Tongue (tissue), 2 donors: ENCODE data around the gene BHMT. TPM values are rescaled to one million over a fixed set of nuclear protein-coding genes. Genes with fewer than 3 reads are reported as not detected.
A peak's percentile ranks its signal among the peaks of the same experiment; 100 is the strongest.
"Not testable (repeated sequence)": the region's sequence is repeated elsewhere in the genome, so short reads cannot be mapped to it uniquely, and the experiment has no call there.

Source experiments
- DNase-seq: peaks from one replicate; pipeline ENCODE4 v3.0.0-alpha.2; 2015
- total RNA-seq: library from RNA; depleted of rRNA; stranded (reverse); fragments of >200 nt; gene quantifications from one replicate; pipeline ENCODE4 v1.2.3, GENCODE V29; 2014

The BHMT gene
- total RNA-seq, 1 donor from 2014 or later = 0.21 TPM

DNA sequence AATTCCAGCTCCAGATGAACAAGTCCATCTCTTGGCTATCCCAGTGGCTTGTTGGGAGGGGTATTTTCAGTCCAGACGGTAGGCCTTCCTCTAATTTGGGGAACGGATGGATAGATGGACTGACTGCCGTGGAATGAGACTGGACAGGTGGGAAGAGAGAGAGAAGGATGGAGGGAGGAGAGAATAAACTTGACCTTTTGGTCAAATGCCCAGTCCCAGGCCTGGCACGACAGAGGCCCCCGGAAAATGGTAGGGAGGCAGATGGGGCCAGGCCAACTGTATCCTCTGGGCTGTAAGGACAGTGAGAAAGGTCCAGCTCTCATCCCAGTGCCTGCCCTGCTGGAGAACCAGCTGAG is 1.1 kb downstream of the BHMT start:
- no peak for DNase-seq

DNA sequence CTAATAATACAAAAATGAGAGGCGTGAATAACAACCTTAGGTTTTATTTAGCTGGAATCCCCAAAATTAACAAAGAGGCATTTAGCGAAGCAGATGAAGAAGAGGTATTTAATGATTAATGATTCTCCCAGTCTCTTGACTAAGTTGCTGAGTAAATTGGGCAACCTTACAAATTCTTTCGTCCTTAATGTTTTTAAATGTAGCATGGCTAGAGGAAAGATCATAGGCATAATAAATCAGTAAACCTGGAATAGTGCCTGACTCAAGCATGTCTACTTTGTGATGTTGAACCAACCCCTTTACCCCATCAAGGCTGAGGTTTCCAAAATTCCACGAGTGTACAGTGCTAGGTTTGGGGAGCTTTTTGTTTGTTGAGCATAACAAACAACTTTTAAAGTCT is 7.9 kb downstream of the BHMT start:
- DNase-seq = no peak

DNA sequence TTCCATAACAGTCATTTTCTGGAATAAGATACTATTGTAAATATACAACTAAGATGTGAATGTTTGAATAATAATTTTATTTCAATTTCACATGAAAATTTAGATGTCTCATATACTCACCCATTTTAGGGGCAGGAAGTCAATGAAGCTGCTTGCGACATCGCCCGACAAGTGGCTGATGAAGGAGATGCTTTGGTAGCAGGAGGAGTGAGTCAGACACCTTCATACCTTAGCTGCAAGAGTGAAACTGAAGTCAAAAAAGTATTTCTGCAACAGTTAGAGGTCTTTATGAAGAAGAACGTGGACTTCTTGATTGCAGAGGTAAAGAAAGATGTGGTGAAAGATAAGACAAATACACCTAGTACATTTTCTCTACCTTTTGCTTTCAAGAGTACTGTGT is 8.6 kb downstream of the BHMT start:
- no peak for DNase-seq

DNA sequence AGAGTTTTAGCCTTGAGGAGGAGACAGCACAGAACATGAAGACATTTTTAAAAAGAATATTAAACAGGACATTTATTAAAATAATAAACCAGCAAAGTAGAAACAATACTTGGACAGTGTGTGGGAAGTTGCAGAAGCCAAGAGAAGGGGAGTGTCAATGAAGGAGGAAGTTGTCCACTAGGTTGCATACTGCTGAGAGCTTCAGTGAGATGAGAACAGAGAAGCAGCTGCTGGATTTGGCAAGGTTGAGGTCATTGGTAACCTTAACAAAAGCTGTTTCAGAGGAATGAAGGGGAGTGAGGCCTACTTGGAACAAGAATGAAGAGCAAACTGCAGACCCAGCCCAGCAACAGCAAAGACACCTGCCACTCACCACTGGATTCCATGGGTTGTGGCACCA is 11.4 kb downstream of the BHMT start:
- DNase-seq = peak; percentile 37

DNA sequence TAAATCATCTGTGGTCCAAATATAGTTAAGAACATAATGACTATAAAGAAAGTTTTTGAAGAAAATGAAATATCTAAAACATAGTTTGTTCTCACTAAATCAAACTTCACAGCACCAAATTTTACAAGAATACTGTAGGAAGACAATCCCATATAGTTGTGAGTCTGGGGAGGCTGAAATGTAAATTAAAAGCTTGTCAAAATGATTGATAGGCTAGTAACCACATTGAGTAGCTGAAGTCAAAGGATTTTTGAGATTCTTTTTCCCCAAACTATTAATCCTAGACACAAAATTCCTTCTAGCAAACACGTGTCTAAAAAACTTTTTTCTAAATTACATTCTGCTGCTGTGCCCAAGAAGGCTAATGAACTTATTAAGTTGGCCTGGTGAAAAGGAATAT is 13.0 kb downstream of the BHMT start:
- no peak for DNase-seq

DNA sequence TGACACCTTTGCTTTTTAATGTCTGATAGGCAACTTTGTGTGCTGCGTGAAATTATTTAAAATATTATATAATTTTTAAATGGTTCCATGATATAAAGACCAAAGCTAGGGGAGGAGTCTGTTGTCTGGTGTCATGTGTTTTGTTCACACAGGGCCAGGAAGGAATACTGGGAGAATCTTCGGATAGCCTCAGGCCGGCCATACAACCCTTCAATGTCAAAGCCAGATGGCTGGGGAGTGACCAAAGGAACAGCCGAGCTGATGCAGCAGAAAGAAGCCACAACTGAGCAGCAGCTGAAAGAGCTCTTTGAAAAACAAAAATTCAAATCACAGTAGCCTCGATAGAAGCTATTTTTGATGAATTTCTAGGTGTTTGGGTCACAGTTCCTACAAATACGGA is 19.2 kb downstream of the BHMT start:
- DNase-seq = no peak

DNA sequence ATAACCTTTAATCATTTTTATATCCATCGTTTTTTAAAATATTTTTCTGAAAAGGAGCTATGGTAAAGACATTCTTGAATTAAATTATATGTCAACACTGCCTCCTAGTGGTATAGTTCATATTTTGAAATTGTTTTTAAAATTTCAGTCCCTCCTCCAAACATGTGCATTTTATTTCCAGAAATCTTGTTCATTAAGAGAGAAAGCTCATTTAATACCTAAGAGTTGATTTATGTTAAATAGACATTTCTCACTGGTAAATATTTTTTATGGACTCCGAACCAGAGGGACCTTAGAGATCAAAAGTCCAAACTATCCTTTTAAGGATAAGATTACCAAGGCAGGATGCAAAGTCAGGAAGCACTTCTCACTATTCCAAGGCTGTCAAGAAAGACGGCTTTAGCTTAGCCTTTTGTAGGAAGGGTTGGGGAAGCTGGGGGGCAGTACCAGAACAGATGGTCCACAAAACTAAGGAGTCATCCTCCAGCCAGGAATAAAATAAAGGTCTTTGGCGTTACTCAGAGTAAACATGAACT is 21.6 kb downstream of the BHMT start:
- peak; percentile 82 for DNase-seq

DNA sequence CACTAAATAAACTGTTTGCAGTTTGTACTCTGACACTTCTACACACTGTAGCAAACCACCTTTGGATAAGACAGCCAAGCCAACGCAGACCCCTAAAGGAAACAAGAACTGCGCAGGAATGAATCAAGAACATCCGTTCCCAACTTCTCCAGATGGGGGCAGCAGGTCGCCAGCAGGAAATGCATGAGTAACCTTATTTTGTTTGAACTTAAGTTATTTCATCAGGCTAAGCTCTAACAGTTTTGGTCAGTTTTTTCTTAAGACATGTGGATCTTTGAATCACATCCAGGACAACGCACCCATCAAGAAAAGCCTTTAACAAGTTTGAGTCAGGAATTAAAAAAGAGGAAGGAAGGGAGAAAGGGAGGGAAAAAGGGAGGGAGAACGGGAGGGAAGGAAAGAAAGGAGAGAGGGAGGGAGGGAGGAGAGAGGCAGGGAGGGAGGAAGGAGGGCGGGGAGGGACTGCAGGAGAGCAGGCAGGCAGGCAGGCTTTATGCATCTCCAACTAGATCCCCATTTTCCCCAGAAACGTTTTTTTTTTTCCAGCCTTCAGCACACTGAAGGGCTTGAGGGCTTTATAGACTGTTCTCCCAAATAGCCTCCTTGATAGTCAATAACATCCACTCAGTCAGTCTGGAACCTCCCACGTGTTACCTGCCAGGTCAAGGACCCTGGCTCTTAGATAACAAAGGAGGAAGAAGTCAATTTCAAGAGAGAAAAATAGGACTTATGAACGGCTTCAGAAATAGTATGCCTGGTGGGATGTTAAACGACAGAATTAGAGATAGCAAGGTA is 22.2 kb downstream of the BHMT start:
- DNase-seq = peak; percentile 91

DNA sequence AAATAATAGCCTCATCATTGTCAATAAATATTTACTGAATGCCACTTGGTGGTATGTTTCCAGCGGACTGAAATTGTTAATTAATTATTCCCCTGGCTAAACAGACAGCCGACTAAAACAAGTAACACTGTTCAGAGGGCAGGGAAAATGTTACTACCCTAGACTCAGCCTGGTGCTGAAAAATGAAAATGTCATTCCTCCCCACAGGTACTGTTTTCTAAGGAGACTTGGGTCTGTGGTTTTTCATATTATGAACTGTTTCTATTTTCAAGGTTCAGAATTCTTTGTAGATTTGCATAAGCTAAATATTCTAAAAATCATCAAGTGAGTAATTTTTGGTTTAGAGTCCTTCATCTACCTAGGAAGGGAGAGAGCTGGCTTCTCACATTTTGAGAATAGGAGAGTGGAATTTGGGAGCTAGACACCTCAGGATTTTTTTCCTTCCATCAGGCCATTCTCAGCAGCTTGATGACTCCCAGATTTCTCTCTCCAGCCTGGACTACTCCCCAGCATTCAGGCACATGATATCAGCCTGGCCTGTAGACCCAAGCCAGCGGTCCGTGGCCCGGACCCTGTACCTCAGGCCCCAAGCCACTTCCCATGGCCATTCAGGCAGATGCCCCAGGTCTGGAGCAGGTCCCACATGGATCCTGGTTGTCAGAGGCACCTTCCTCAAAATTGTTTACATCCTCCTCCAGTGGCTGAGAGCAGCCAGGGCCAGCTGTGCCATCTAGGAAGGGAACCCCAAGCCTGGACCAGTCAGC is 24.4 kb downstream of the BHMT start:
- no peak for DNase-seq

DNA sequence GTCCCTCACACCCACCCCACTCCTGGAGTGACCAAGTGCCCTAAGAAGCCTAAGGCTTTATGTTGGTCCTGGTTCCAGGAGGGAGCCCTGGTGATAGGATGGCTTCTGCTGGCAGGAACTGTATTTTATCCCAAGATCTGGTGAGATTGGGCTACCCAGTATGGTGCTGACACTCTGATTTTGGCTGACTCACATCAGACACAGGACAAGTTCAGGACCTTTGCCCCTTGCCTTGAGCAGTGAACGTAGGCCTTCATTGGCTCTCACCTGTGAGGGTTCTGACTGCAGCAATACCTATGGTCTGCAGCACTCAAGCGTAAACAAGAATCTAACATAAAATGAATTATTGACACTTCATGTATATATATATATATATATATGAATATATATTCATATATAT is 25.0 kb downstream of the BHMT start:
- no peak for DNase-seq

DNA sequence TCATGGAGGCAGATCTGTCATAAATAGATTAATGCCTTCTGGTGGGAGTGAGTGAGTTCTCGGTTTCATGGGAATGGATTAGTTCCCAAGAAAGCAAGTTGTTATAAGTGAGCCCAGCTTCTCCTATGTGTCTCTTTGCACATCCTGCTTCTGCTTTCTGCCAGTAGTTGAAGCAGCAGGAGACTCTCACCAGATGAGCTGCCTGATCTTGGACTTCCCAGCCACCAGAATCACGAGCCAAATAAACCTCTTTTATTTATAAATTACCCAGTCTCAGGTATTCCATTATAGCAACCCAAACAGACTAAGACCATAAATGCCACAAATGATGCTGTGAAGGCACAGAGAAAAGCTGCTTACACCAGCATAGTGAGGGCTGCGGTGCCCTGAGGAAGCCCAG is 28.9 kb downstream of the BHMT start:
- DNase-seq = no peak

DNA sequence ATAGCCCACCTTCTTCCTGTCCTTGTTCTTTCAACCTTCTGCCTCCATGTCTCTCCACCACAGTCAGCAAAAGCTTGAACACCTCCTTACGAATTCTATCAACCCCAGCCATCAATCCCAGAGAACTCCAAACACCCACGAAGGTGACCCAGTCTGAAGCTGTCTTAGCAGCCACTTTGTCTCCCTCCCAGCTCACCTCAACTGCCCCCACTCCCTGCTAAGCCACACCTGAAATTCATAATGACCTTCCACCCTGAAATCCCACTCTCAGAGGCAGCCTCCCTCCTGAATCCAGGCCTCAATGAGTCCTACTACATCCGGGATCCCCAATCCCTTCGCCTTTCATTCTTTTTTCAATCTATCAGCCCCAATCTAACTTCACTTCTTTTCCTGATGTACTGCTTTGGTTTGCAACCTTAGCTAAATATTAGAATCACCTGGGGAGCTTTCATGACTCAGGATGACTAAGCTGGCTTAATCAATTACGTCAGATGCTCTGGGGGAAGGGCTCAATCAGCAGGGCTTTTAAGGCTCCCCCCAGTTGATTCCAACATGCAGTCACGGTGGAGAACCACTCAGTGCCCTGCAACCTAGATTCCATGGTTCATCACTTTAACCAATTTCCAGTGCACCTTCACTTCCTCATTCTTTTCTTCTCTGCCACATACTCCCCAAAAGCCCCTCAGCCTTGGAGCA is 32.2 kb downstream of the BHMT start:
- DNase-seq = no peak

DNA sequence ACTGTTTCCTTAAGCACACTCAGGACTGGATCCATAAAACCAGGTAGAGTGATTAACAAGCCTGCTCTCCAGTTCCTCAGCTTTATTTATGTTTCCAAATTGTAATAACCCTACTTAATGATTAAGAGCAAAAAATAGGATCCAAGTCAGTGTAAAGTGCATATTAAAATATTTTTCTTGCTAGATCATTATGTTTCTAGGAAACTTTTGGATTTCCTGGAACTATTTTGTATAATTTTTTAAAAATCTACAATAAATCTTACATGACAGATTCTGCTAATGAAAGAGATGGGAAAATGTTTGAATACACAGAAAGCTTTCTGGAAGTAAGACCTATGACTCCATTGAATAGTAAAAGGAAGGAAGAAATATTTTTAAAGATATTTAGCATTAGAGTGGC is 35.5 kb downstream of the BHMT start:
- DNase-seq = no peak

DNA sequence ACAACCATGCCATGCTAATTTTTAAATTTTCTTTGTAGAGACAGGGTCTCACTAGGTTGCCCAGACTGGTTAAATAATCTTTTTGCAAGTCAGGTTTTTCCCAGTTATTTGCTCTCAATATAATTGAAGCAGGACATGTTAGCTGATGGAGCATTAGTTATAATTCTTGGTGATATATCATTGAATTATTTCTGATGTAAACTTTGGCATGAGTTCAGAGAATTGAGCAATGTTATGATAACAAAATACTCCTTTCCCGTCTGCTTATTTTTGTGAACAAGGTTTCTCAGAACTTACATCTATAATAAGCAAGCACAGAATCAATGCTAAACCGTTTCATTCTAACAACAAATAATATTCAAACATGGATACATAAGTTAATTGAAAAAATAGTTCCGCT is 37.8 kb downstream of the BHMT start:
- DNase-seq = no peak

DNA sequence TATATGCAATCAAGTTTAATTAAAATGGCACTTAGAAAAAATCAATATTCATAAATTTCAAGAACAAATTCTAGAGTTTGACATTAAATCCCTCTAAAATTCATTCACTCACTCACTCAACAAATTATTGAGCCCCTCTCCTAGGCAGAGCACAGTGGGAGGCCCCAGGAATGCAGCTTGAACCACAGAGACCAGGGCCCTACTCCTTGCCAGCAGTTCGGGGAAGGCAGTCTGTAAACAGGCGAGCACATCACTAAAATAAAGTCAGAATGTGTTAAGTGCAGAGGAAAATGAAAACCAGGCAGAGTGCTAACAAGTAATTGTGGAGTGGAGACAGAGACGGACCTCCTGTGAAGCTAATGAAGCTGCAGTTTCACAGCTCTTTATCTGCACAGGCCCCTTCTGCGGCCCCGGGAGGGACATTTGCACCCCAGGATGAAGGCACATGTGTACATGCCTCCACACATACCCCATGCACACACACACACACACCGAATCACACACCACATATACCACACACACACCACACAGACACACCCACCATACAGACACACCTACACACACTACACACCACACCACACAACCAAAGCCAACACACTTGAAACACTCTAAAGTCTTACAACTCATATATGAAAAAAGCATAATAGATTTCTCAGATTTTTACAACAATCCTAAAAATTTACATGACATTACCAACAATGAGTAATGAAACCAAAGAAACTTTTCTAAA is 40.5 kb downstream of the BHMT start:
- no peak for DNase-seq

DNA sequence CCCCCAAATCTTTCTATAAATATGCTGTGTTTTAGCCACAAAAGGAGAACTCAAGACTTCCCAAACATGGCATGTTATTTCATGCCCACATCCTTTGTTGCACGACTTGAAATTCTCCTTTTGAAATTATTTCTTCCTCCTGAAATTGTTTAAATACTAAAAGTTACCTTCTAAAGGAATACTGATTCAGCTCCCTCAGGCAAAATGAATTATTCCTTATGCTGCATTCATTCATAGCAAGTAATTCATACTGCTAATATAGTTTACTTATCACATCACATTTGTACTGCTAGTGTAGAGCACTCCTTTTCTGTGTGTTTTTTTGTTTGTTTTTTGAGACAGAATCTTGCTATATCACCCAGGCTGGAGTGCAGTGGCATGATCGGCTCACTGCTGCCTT is 45.7 kb downstream of the BHMT start:
- DNase-seq = peak; percentile 43

DNA sequence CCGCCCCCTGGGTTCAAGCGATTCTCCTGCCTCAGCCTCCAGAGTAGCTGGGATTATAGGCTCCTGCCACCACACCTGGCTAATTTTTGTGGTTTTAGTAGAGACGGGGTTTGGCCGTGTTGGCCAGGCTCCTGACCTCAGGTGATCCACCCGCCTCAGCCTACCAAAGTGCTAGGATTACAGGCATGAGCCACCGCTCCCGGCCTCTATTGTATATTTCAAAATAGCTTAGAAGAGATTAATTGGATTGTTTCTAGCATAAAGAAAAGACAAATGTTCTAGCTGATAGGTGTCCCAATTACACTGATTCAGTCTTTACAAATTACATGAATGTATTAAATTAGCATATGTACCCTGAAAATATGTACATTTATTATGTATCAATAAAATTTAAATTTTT is 50.0 kb downstream of the BHMT start:
- DNase-seq = not testable (repeated sequence)

DNA sequence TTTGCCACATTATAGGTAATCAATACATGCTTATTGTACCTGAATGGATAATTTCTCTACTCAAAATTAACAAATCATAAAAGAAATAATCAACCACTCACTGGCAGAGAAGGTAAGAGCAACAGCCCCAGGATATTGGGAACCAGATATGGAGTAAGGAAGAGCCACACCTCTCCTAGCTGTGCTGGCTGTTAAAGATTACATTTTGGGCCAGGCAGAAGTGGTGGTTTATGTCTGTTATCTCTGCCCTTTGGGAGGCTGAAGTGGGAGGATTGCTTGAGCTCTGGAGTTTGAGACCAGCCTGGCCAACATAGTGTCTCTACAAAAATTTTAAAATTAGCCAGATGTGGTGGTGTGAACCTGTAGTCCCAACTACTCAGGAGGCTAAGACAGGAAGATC is 56.4 kb downstream of the BHMT start:
- no peak for DNase-seq

DNA sequence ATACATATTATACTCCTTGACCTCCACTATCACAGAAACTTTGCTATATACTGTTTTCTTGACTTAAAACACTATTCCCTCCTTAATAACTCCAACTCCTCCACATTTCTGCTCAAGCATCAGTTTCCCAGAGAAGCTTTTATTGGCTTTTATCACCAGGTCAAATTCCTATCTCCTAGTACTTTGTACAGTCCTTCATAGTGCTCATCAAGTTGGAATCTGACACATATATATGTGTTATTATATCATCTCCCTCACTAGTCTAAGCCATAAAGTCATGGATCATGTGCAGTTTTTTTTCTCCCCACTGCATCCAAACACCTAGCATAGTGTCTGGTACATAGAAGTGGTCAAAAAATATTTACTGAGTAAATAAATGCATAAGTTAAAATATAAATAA is 59.1 kb downstream of the BHMT start:
- DNase-seq = no peak

DNA sequence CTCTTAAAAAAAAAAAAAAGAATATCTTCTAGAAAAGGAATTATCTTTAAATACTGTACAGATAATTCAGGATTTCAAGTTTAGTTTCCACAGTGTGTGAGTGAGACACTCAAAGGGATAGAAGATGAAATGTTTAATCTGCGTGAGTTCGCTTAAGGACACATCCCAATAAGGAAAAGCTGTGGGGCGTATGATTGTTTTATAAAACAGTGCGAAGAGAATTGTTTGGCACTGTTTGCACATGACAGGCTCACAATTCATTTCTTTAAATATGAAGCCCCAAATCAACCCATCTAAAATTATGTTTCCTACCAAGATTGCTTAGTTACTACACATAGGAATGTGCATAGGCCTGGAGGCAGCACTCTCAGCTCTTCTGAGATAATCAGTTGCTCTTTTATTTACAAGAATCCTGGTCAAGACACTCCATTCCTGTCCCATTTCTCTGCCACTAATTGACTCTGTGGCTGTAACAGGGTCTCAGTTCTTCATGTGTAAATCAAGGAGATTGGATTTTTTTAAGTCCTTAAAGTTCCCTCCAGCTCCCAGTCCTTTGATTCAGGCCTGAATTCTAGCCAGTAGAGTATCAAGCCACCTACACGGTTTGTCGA is 60.1 kb downstream of the BHMT start:
- DNase-seq = no peak

DNA sequence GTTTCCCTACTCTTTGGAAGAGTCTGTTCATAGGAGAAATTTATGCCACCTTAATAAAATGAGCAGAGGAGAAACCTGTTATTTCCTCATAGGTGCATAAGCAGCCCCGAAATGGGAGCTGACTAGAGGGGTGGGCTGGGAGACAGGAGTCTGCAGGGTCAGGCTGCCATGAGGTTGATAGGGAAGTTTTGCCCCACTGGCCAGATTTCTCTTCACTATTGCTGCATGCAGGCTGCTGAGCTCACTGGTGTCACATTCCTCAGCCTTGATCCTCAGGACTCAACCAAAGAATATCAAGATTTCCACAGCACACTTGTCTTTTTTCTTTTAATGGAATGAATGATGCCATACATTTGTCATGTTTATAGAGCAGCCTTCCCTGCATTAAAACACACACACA is 60.7 kb downstream of the BHMT start:
- no peak for DNase-seq

DNA sequence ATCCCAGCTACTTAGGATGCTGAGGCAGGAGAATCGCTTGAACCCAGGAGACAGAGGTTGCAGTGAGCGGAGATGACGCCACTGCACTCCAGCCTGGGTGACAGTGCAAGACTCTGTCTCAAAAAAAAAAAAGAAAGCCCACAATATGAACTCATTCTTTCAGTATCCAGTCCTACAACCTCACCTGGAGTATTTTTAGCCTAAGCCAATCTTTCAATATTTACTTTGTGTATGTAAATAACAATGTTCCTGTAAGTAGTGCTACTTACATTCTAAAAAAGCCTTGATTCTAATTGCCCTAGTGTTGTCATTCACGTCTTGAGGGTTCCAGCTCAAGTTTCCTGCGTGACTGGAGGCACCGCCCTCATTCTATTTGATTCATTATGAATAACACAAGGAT is 62.0 kb downstream of the BHMT start:
- DNase-seq = peak; percentile 33
